HCT116 (cell line): ENCODE measurements around the gene ARL8B. TPM values are rescaled to one million over a fixed set of nuclear protein-coding genes. Genes with fewer than 3 reads are reported as not detected.

Source experiments
- ATAC-seq: fragments of 200-7000 bp; cut with Tn5 transposase; 2 replicates; pipeline ENCODE4 v1.9.1; 2020; ENCODE audit warnings: mild to moderate bottlenecking, moderate library complexity
- BruUV-seq: library from RNA; stranded (reverse); fragments of 400-500 nt; replicated peaks from 2 replicates; lab custom pipeline; 2021; lab: Mats Ljungman, UMichigan
- CTCF ChIA-PET: fragments of 300-600 bp; sonication (Branson Sonifier 250); formaldehyde crosslinking; loops from one replicate; lab custom pipeline; 2021; ENCODE audit warnings: antibody characterized with exemption; lab: Charles Lee
- POLR2A ChIA-PET: fragments of 300-600, 350-600 bp; sonication (Branson Sonifier 250); formaldehyde crosslinking; loops from one replicate; lab custom pipeline; 2021; ENCODE audit warnings: antibody characterized with exemption; lab: Charles Lee
- RAD21 ChIA-PET, 2 experiments: fragments of 300-600 bp; sonication (Branson Sonifier 250); formaldehyde crosslinking; loops; one replicate each; lab custom pipeline; 2023; ENCODE audit warnings: low total read pairs in 2 of 2; ENCODE audit not compliant: uncharacterized antibody in 2 of 2, unreplicated experiment in 2 of 2, low non-redundant PET in 1 of 2; lab: Charles Lee
- DNase-seq: peaks from one replicate; pipeline ENCODE4 v3.0.0-alpha.2; 2010; ENCODE audit warnings: low read depth, low spot score
- H2AFZ ChIP-seq: fragments of 200-600 bp; shearing (Covaris generic), sonication (generic); 2 replicates; pipeline ENCODE4 v1.6.1; 2017; ENCODE audit warnings: low read depth, mixed run types, mixed read lengths, antibody characterized with exemption, low read length; ENCODE audit not compliant: poor library complexity, severe bottlenecking
- H3K27ac ChIP-seq: 2 replicates; pipeline ENCODE4 v1.5.1; 2012; ENCODE audit warnings: low read depth, low read length
- H3K27me3 ChIP-seq: fragments of 200-600 bp; sonication (generic); 2 replicates; pipeline ENCODE4 v1.6.1; 2016; ENCODE audit warnings: mixed run types, low read length, mixed read lengths; ENCODE audit not compliant: insufficient read depth
- H3K36me3 ChIP-seq, 2 experiments: fragments of 200-500 bp in 1 of 2; fragments of 200-600 bp in 1 of 2; sonication (Bioruptor generic) in 1 of 2; sonication (generic) in 1 of 2; 2 replicates each; pipeline versions ENCODE4 v1.5.1 to v1.6.1; 2014 to 2016; ENCODE audit warnings: low read length in 2 of 2, inconsistent platforms in 1 of 2, mixed read lengths in 1 of 2, mixed run types in 1 of 2; ENCODE audit not compliant: insufficient read depth in 2 of 2, control insufficient read depth in 1 of 2
- H3K4me1 ChIP-seq, 2 experiments: fragments of 200-600 bp in 1 of 2; sonication (generic) in 1 of 2; 2 replicates each; pipeline versions ENCODE4 v1.5.1 to v1.6.1; 2012 to 2017; ENCODE audit warnings: low read length in 2 of 2, inconsistent platforms in 1 of 2, mild to moderate bottlenecking in 1 of 2, mixed read lengths in 1 of 2, mixed run types in 1 of 2, moderate library complexity in 1 of 2; ENCODE audit not compliant: insufficient read depth in 2 of 2, control insufficient read depth in 1 of 2
- H3K4me2 ChIP-seq: fragments of 200-600 bp; sonication (generic); 2 replicates; pipeline ENCODE4 v1.6.1; 2017; ENCODE audit warnings: mixed run types, low read length, mixed read lengths
- H3K4me3 ChIP-seq, 2 experiments: fragments of 200-600 bp in 1 of 2; sonication (generic) in 1 of 2; replicated peaks in 1 of 2; 2 replicates each; pipeline ENCODE4 v1.5.1; 2011 to 2016; ENCODE audit warnings: low read length in 2 of 2, control low read depth in 1 of 2, low read depth in 1 of 2, mild to moderate bottlenecking in 1 of 2, mixed read lengths in 1 of 2, mixed run types in 1 of 2
- H3K79me2 ChIP-seq: fragments of 200-600 bp; sonication (generic); 2 replicates; pipeline ENCODE4 v1.6.1; 2017; ENCODE audit warnings: mild to moderate bottlenecking, mixed run types, low read length, moderate library complexity, mixed read lengths; ENCODE audit not compliant: insufficient read depth
- H3K9ac ChIP-seq: fragments of 200-600 bp; sonication (generic); 2 replicates; pipeline ENCODE4 v1.6.1; 2016; ENCODE audit warnings: low read length, mixed read lengths
- H3K9me2 ChIP-seq: fragments of 200-600 bp; sonication (generic), shearing (Covaris generic); 2 replicates; pipeline ENCODE4 v1.6.1; 2017; ENCODE audit warnings: mixed run types, mild to moderate bottlenecking, moderate library complexity; ENCODE audit not compliant: insufficient read depth
- H3K9me3 ChIP-seq, 2 experiments: fragments of 200-500 bp in 1 of 2; fragments of 200-600 bp in 1 of 2; sonication (Bioruptor generic) in 1 of 2; sonication (generic) in 1 of 2; 2 replicates each; pipeline ENCODE4 v1.6.1; 2014 to 2017; ENCODE audit warnings: low read length in 2 of 2, mixed read lengths in 2 of 2, inconsistent platforms in 1 of 2, low read depth in 1 of 2, mild to moderate bottlenecking in 1 of 2, mixed run types in 1 of 2, moderate library complexity in 1 of 2; ENCODE audit not compliant: control insufficient read depth in 1 of 2, insufficient read depth in 1 of 2
- H4K20me1 ChIP-seq: fragments of 200-600 bp; sonication (generic), shearing (Covaris generic); 2 replicates; pipeline ENCODE4 v1.6.1; 2017; ENCODE audit warnings: mixed run types, mild to moderate bottlenecking, moderate library complexity; ENCODE audit not compliant: insufficient read depth
- CBX3 ChIP-seq: IDR thresholded peaks from 2 replicates; pipeline ENCODE4 v1.6.1; 2012; ENCODE audit warnings: low read depth
- CTCF ChIP-seq, 3 experiments: fragments of 200-600 bp in 1 of 3; sonication (generic) in 1 of 3; IDR thresholded peaks in 2 of 3; conservative IDR thresholded peaks in 1 of 3; 2 replicates each; pipeline ENCODE4 v1.5.1; 2012 to 2017; ENCODE audit warnings: low read depth in 2 of 3, low read length in 2 of 3, antibody characterized with exemption in 1 of 3, borderline replicate concordance in 1 of 3, control low read depth in 1 of 3, mild to moderate bottlenecking in 1 of 3, mixed read lengths in 1 of 3, mixed run types in 1 of 3, moderate library complexity in 1 of 3; ENCODE audit not compliant: insufficient read depth in 1 of 3
- ELF1 ChIP-seq: IDR thresholded peaks from 2 replicates; pipeline ENCODE4 v1.6.1; 2012; ENCODE audit warnings: low read depth, borderline replicate concordance
- EZH2 ChIP-seq: fragments of 200-600 bp; sonication (generic); IDR thresholded peaks from 2 replicates; pipeline ENCODE4 v1.6.1; 2017; ENCODE audit warnings: antibody characterized with exemption, mixed run types
- JUND ChIP-seq: IDR thresholded peaks from 2 replicates; pipeline ENCODE4 v1.6.1; 2012
- MAX ChIP-seq: IDR thresholded peaks from 2 replicates; pipeline ENCODE4 v1.6.1; 2012
- POLR2AphosphoS5 ChIP-seq: IDR thresholded peaks from 2 replicates; pipeline ENCODE4 v1.6.1; 2011; ENCODE audit warnings: mild to moderate bottlenecking, low read depth, low read length, moderate library complexity
- RAD21 ChIP-seq: IDR thresholded peaks from 2 replicates; pipeline ENCODE4 v1.6.1; 2012; ENCODE audit warnings: low read depth, mild to moderate bottlenecking
- TCF7L2 ChIP-seq: IDR thresholded peaks from 2 replicates; pipeline ENCODE4 v1.7.0; 2011; ENCODE audit warnings: borderline replicate concordance, inconsistent platforms; ENCODE audit not compliant: insufficient read depth, insufficient read length; ENCODE audit errors: extremely low read depth
- ZFX ChIP-seq: fragments of 450-650 bp; IDR thresholded peaks from 2 replicates; pipeline ENCODE4 v1.6.1; 2017
- ZNF274 ChIP-seq: fragments of 200-500 bp; sonication (Bioruptor generic); IDR thresholded peaks from 2 replicates; pipeline ENCODE4 v1.6.1; 2014; ENCODE audit warnings: mild to moderate bottlenecking, low read depth, low read length, inconsistent platforms
- intact Hi-C: fragments of 100-400 bp; cut with micrococcal nuclease; formaldehyde crosslinking; loops from 2 replicates; pipeline ENCODE4 v1.10.0; 2022
- total RNA-seq: library from RNA; stranded (reverse); gene quantifications from one replicate; pipeline ENCODE4 v1.2.1, GENCODE V29; 2021; ENCODE audit not compliant: unreplicated experiment

ARL8B gene
- total RNA-seq, 1 experiment from 2014 or later, result 38.1 TPM

- TF ChIP-seq POLR2AphosphoS5, result no peak
- no peak for TF ChIP-seq TCF7L2
- no peak for TF ChIP-seq EZH2
- TF ChIP-seq CTCF (IDR thresholded peaks at IDR 0.05 in 2 of 3, conservative IDR thresholded peaks at IDR 0.05 in 1 of 3; ENCODE audit: borderline replicate concordance in 1 of 3, insufficient read depth in 1 of 3, low read depth in 2 of 3, low read length in 2 of 3), result no peak
- TF ChIP-seq, all 23 proteins: peak for 0
These were observed 30.1 kb upstream of the ARL8B start (continued) for GRCh38 chr3:5092018-5092417.

- BruUV-seq, result no TSS peak
These were observed 28.4 kb upstream of the ARL8B start for GRCh38 chr3:5093731-5094130.

DNA sequence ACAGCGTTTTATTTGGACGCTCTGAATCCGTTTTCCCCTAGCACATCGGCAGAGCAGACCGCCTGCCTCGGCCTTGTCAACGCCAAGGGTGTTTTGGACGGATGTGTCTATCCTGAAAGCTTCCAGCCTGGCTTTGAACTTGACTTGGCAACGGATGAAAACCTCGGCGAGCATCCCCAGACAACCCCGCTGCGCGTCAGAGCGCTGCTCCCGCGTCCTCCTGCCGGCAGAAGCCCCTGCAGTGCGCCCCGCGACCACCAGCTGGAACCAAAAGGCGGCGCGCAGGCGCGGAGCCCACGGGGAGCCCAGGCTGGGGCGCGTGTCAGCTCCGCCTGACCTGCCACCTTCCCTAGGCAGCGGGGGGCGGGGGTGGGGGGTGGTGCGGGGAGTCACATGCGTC is 26.2 kb upstream of the ARL8B start:
- TF ChIP-seq ZFX (no peak), RAD21 (no peak), ELF1 (no peak), MAX (no peak), TCF7L2 (no peak), EZH2 (no peak)
- BruUV-seq, result no TSS peak
- H3K4me2 ChIP-seq, result no peak overlapping the region
- H2AFZ ChIP-seq, result no peak overlapping the region
- ATAC-seq (no peak), DNase-seq (no peak)
- H3K4me3 ChIP-seq, result no peak overlapping the region
- H3K79me2 ChIP-seq, result no peaks in the 10 kb centered on the region
- H3K27me3 ChIP-seq, result no peaks in the 10 kb centered on the region
- no peaks in the 10 kb centered on the region for H3K36me3 ChIP-seq
- H3K27ac ChIP-seq, result no peak overlapping the region
- ChIA-PET POLR2A (no interaction called here), RAD21 (no interaction called here), CTCF (no interaction called here)
- H3K4me1 ChIP-seq, result no peaks in the 10 kb centered on the region
- H3K9me3 ChIP-seq, result no peaks in the 10 kb centered on the region
- no peaks in the 10 kb centered on the region for H3K9me2 ChIP-seq
- intact Hi-C loops, result no loop called here
- H4K20me1 ChIP-seq, result no peaks in the 10 kb centered on the region
- no peak overlapping the region for H3K9ac ChIP-seq

More at GRCh38 chr3:5093731-5094130, 28.4 kb upstream of the ARL8B start:
- H4K20me1 ChIP-seq, result no peaks in the 10 kb centered on the region
- H3K79me2 ChIP-seq, result no peaks in the 10 kb centered on the region
- no peak overlapping the region for H3K4me3 ChIP-seq
- no peak overlapping the region for H3K9ac ChIP-seq
- no peaks in the 10 kb centered on the region for H3K9me2 ChIP-seq
- TF ChIP-seq ZNF274 (no peak), CBX3 (no peak), JUND (no peak)
- no peaks in the 10 kb centered on the region for H3K9me3 ChIP-seq
- intact Hi-C loops, result no loop called here
- POLR2A ChIA-PET, result no interaction called here
- CTCF ChIA-PET, result no interaction called here
- H3K4me2 ChIP-seq, result no peak overlapping the region
- no peaks in the 10 kb centered on the region for H3K36me3 ChIP-seq
- H3K4me1 ChIP-seq, result no peaks in the 10 kb centered on the region
- ATAC-seq (no peak), DNase-seq (no peak)
- no peak overlapping the region for H3K27ac ChIP-seq
- no peaks in the 10 kb centered on the region for H3K27me3 ChIP-seq
- RAD21 ChIA-PET, result no interaction called here
- H2AFZ ChIP-seq, result no peak overlapping the region
